Kidney epithelial cell (primary cell): Measurements from ENCODE around the gene TMED6. TPM values are rescaled to one million over a fixed set of nuclear protein-coding genes. Genes with fewer than 3 reads are reported as not detected.

Source experiments
- DNase-seq: peaks from one replicate; pipeline ENCODE4 v3.0.0-alpha.2; 2010; ENCODE audit warnings: low read depth
- H3K27me3 ChIP-seq: 2 replicates; pipeline ENCODE4 v1.6.0; 2011; ENCODE audit warnings: low read length; ENCODE audit not compliant: control insufficient read depth, insufficient read depth
- H3K36me3 ChIP-seq: 2 replicates; pipeline ENCODE4 v1.5.1; 2011; ENCODE audit warnings: low read length; ENCODE audit not compliant: control insufficient read depth, insufficient read depth
- H3K4me3 ChIP-seq: 2 replicates; pipeline ENCODE4 v1.5.1; 2011; ENCODE audit warnings: low read depth, mild to moderate bottlenecking, control low read depth, low read length
- CTCF ChIP-seq: IDR thresholded peaks from 2 replicates; pipeline ENCODE4 v1.5.1; 2011; ENCODE audit warnings: mild to moderate bottlenecking, moderate library complexity, low read length, control low read depth, inconsistent platforms; ENCODE audit not compliant: insufficient read depth, poor library complexity, severe bottlenecking
- total RNA-seq: library from RNA; depleted of rRNA; stranded (reverse); fragments of >200 nt; gene quantifications from 2 replicates; pipeline ENCODE4 v1.2.3, GENCODE V29; 2015

Gene TMED6
- total RNA-seq, 1 donor from 2014 or later = not detected

- no peak overlapping the region for H3K4me3 ChIP-seq
- H3K27me3 ChIP-seq = no peaks in the 10 kb centered on the region
- no peaks in the 10 kb centered on the region for H3K36me3 ChIP-seq
- no peak for DNase-seq
- no peak for TF ChIP-seq CTCF
Measured at GRCh38 chr16:69349536-69349935, 2.0 kb downstream of the TMED6 start.

- TF ChIP-seq CTCF = no peak
- H3K4me3 ChIP-seq = no peak overlapping the region
- DNase-seq = no peak
- H3K36me3 ChIP-seq = no peaks in the 10 kb centered on the region
- no peaks in the 10 kb centered on the region for H3K27me3 ChIP-seq
Measured at GRCh38 chr16:69348222-69348621, 3.4 kb downstream of the TMED6 start.

GRCh38 chr16:69346683-69347082 lies 4.9 kb downstream of the TMED6 start:
- no peak for DNase-seq
- TF ChIP-seq CTCF = no peak
- Histone ChIP-seq H3K36me3 (no peaks in the 10 kb centered on the region), H3K27me3 (no peaks in the 10 kb centered on the region), H3K4me3 (no peak overlapping the region)

- H3K36me3 ChIP-seq = no peaks in the 10 kb centered on the region
- H3K4me3 ChIP-seq = no peak overlapping the region
- no peak for DNase-seq
- no peaks in the 10 kb centered on the region for H3K27me3 ChIP-seq
- TF ChIP-seq CTCF = no peak
Measured at GRCh38 chr16:69345923-69346322, 5.7 kb downstream of the TMED6 start.

GRCh38 chr16:69344171-69344570 lies 7.4 kb downstream of the TMED6 start:
- Histone ChIP-seq H3K27me3 (no peaks in the 10 kb centered on the region), H3K36me3 (no peaks in the 10 kb centered on the region), H3K4me3 (no peak overlapping the region)
- no peak for DNase-seq
- TF ChIP-seq CTCF = no peak

GRCh38 chr16:69340095-69340644 lies 11.4 kb downstream of the TMED6 start:
- no peaks in the 10 kb centered on the region for H3K27me3 ChIP-seq

More at GRCh38 chr16:69340095-69340644, 11.4 kb downstream of the TMED6 start:
- peak overlapping the region; percentile 85 for H3K4me3 ChIP-seq
- no peak for DNase-seq
- no peak for TF ChIP-seq CTCF
- H3K36me3 ChIP-seq = peaks cover 1% of the 10 kb centered on the region
